NCI-H69 (cell line): ENCODE data around the gene BRCA1.
"Not testable (repeated sequence)": the region's sequence is repeated elsewhere in the genome, so short reads cannot be mapped to it uniquely, and the experiment has no call there.

Experiments
- DNase-seq: peaks from one replicate; lab custom pipeline; 2025; lab: John Stamatoyannopoulos, UW

Gene BRCA1

DNA sequence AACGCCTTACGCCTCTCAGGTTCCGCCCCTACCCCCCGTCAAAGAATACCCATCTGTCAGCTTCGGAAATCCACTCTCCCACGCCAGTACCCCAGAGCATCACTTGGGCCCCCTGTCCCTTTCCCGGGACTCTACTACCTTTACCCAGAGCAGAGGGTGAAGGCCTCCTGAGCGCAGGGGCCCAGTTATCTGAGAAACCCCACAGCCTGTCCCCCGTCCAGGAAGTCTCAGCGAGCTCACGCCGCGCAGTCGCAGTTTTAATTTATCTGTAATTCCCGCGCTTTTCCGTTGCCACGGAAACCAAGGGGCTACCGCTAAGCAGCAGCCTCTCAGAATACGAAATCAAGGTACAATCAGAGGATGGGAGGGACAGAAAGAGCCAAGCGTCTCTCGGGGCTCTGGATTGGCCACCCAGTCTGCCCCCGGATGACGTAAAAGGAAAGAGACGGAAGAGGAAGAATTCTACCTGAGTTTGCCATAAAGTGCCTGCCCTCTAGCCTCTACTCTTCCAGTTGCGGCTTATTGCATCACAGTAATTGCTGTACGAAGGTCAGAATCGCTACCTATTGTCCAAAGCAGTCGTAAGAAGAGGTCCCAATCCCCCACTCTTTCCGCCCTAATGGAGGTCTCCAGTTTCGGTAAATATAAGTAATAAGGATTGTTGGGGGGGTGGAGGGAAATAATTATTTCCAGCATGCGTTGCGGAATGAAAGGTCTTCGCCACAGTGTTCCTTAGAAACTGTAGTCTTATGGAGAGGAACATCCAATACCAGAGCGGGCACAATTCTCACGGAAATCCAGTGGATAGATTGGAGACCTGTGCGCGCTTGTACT, at the start of gene BRCA1:
Gene BRCA1 (minus strand): TSS at position 232 of the 834 bp plus-strand sequence. CDS start 1,268 bp downstream, outside the sequence.
- DNase-seq, result peak; percentile 100

DNA sequence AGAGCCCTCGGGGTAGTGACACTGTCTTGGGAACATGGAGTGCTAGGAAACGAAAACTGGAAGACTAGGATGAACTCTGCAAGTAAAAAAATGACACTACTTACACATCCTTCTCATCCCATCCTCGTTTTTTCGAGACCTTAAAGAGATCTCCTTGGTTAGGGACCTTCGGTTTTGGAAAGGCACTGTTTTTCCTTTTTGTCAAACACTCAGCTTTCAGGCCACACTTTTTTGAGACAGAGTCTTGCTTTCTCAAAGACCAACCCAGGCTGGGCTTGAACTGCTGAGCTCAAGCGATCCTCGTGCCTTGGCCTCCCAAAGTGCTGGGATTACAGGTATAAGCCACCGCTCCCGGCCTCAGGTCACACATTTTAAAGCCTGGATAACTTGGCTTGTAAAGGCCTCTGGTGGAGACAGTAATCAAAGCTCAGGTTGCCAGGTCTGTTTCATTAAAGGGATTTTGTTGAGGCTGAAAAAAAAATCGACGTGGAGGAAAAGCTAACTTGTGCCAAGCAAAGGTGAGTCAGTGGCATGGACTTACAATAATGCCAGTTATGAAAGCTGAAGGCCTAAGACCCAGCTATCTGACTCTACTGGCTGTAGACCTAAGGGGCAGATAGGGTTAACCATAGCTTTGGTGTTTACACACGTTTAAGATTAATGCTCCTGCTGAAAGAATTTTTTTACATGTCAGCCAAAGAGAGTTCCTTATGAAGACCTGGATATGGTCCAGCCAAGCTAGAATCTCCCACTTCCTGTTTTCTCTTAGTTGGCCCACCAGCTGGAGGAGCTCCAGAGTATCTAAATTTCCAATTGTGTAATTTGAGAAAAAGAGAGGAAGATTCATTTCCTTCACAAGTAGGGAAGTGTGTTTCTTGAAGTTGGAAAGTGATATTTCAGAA, 46.7 kb upstream of the BRCA1 start:
- peak; percentile 66 for DNase-seq

DNA sequence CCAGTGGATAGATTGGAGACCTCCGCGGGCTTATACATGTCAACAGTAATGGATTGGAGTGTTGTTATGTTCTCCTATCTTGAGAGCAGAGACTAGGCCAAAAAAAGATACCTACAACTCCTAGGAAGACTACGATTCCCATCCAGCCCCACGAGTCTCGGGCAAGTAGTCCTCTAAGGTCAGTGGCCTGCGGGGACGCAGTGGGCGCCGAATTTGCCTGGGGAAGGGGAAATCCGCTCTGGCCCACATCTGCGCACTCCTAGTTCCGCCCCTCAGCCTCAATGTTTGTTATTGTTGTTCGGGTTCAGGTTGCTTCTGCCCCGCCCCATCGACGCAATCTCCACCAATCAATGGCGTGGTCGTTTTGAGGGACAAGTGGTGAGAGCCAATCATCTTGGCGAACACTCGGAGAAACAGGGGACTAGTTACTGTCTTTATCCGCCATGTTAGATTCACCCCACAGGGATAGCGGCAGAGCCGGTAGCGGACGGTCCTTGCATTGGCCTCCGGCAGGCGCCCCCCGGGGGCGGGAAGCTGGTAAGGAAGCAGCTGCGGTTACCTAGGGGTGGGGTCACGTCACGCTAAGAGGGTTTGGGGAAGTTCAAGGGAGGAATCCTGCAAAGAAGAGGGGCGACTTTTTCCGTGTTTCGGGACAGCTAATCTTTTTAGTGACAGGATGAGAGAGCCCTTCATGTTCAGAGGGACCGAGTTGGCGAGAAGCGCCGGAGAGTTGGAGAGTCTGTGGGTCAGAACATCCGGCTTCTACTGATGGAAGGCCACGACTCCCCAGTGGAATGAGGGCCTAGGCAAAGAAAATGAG, 45.8 kb upstream of the BRCA1 start, which contains the start of gene NBR1:
Gene NBR1 (plus strand): TSS at position 449 of the 820 bp plus-strand sequence. CDS start 4,586 bp downstream, outside the sequence.
- peak; percentile 99 for DNase-seq

DNA sequence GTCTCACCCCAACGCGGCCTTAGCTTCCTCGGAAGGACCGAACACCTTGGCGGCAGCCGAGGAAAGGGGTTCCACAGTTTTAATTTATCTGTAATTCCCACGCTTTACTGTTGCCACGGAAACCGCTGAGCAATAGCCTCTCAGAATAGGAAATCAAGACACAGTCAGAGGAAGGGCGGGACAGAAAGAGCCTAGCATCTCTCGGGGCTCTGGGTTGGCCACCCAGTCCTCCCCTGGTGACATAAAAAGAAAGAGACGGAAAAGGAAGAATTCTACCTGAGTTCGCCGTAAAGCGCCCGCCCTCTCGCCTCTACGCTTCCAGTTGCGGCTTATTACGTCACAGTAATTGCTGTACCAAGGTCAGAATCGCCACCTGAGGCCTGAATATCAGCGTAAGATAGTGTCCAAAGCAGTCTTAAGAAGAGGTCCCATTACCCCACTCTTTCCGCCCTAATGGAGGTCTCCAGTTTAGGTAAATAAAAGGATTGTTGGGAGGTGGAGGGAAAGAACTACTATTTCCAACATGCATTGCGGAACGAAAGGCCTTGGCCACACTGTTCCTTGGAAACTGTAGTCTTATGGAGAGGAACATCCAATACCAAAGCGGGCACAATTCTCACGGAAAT, 45.1 kb upstream of the BRCA1 start:
- DNase-seq, result peak; percentile 99

DNA sequence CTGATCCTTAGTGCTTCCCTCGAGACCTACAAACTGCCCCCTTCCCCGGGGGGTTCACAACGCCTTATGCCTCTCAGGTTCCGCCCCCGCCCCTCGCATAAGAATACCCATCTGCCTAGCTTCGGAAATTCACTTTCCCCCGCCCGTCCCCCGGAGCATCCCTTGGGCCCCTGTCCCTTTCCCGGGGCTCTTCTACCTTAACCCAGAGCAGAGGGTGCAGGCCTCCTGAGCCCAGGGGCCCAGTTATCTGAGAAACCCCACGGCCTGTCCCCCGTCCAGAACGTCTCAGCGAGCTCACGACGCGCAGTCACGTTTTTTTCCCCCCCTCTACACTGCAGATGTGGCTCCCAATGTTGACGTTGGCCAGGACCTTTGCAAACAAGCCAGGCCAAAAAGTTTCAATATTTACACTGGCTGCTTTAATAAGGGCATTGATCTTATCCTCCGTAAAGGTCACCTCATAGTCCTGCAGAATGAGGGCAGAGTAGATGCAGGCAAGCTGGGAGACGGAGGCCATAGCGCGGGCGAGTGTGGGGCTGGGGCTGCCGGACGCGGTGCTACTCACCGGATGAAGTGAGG, 44.5 kb upstream of the BRCA1 start:
- peak; percentile 74 for DNase-seq

DNA sequence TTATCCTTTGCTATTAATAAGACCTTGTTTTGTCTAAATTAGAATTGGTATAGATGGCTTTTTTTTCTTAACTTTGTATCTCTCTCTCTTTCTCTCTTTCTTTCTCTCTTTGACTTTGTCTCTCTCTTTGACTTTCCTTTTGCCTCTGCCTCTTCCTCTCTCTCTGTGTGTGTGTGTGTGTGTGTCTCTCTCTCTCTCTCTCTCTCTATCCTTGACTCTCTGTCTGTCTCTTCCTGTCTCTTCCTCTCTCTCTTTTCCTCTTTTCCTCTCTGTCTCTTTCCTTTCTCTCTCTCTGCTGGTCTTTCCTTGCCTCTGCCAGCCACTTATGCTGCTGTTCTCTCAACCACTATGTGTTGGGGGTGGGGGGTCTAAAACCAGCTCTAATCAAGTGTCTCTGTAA, 40.8 kb upstream of the BRCA1 start:
- DNase-seq, result not testable (repeated sequence)

DNA sequence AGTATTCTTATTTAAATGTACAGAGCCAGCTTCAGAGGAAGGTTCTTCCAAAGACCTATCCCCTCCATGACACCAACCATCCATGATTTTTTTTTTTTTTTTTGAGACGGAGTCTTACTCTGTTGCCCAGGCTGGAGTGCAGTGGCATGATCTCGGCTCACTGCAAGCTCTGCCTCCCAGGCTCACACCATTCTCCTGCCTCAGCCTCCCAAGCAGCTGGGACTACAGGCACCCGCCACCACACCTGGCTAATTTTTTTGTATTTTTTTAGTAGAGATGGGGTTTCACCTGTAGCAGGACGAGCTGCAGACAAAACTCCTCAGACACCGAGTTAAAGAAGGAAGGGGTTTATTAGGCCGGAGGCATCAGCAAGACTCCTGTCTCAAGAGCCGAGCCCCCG, 34.8 kb upstream of the BRCA1 start:
- DNase-seq, result not testable (repeated sequence)

DNA sequence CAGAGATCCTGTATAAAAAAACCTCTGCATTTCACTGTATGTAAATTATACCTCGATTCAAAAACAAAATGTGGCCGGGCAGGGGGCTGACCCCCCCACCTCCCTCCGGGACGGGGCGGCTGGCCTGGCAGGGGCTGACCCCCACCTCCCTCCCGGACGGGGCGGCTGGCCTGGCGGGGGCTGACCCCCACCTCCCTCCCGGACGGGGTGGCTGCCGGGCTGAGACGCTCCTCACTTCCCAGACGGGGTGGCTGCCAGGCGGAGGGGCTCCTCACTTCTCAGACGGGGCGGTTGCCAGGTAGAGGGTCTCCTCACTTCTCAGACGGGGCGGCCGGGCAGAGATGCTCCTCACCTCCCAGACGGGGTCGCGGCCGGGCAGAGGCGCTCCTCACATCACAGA, 34.1 kb upstream of the BRCA1 start:
- DNase-seq, result not testable (repeated sequence)

DNA sequence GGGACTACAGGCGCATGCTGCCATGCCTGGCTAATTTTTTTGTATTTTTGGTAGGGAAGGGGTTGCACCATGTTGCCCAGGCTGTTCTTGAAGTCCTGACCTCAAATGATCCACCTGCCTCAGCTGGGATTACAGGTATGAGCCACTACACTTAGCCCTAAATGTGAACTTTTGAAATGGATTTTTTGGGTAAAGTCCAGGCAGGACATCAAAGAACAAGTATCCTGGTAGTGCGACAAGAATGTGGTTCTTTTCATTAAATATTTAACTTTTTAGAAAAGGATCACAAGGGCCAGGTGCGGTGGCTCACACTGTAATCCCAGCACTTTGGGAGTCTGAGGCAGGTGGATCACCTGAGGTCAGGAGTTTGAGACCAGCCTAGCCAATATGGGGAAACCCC, 30.5 kb upstream of the BRCA1 start:
- DNase-seq, result no peak

DNA sequence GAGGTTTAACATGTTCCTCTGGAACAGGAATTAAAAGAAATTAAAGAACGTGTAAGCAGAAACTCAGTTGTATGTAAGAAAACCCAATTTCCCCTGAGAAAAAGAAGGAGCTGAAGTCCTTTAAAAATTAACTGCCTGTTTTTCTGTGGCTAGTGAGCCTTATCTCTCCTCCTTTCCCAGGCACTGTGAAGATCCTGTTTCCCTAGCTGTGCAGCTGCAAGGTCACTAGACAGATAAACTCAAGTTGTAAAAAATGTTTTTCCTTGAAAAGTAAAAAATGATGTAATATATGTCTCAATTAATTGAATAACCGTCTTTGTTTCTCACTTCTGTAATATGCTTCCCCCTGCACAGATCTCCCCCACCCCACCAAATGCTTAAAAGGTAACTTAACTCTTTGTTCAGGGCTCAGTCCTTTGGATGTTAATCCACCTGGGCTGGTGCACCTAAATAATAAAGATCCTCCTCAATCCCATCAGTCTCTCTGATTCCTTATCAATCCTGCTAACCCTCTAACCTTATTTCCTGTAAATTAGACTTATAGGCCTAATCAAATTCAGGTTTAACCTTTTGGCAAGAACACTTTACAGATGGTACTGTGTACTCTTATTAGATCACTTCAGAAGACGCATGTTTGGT, 28.2 kb upstream of the BRCA1 start:
- peak; percentile 23 for DNase-seq

DNA sequence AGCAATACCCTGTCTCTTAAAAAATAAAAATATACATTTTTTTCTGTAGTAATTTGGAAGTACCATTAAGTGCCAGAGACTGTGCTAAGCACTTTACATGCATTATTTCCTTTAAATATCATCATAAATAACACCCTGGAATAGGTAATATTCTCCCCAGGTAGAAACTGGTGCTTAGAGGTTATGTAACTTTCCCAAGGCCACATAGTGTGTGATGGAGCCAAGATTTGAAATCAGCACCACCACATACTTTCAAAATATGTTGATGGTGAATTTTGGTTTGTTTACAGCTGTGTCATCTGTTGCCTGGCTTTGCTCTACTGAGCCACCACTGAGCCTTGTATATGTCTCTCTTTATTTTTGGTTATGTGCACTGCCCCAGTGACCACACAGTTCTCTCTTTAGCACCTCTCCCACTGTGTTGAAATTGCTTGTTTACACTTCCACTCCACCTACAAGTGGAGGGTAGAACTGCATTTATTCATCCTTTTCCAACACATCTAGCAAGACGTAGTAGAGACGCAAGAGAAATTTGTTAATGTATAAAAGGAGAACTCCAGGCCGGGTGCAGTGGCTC, 26.8 kb upstream of the BRCA1 start:
- DNase-seq, result no peak

DNA sequence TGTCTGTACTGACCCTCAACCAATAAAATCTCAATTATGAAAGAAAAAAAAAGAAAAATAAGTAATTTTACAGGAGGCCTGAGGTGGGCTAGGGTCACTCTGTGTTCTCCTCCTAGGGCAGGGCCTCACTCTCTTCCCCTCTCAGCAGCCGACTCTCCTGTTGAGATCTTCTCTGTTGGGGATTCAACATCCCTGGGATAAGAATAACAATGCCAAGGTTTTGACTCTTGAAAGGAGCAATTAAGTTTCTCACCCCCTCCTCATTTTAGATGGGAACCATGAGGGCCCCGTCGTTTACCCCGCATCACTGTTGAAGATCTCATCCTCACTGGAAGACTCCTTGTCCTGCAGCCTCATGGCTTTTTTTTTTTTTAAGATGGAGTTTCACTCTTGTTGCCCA, 21.5 kb upstream of the BRCA1 start:
- no peak for DNase-seq

DNA sequence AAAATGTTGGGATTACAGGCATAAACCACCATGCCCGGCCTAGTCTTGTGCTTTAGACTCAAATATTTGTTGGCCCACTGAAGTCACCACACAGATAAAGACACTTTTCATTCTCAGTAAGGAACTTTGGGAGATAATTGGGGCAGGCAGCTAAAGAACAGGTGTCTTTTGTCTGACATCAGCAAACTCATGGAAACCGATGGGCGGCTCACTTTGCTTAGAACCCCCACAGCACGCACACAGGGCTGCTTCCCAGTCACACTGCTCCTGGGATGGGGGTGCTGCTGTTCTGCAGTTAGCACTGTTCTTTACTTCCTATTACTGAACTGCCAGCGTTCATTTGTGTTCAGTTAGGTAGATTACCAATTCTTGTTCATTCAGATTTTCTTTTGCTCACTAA, 18.0 kb upstream of the BRCA1 start:
- no peak for DNase-seq

DNA sequence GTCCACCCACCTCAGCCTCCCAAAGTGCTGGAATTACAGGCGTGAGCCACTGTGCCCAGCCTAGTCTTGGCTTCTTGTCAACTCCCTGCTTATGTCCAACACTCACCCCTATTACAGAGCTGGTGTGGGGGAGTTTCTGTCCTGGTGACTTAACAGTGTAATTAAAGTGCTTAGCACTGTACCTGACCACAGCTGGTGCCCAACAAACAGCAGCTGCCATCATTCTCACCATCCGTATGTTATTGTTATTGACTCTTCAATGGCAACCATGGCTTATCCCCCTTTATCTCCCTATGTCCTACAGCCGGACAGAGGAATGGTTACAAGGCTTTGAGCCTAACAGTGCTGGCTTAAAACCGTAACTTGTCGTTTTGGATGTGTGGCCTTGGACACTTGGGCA, 17.0 kb upstream of the BRCA1 start:
- peak; percentile 11 for DNase-seq

DNA sequence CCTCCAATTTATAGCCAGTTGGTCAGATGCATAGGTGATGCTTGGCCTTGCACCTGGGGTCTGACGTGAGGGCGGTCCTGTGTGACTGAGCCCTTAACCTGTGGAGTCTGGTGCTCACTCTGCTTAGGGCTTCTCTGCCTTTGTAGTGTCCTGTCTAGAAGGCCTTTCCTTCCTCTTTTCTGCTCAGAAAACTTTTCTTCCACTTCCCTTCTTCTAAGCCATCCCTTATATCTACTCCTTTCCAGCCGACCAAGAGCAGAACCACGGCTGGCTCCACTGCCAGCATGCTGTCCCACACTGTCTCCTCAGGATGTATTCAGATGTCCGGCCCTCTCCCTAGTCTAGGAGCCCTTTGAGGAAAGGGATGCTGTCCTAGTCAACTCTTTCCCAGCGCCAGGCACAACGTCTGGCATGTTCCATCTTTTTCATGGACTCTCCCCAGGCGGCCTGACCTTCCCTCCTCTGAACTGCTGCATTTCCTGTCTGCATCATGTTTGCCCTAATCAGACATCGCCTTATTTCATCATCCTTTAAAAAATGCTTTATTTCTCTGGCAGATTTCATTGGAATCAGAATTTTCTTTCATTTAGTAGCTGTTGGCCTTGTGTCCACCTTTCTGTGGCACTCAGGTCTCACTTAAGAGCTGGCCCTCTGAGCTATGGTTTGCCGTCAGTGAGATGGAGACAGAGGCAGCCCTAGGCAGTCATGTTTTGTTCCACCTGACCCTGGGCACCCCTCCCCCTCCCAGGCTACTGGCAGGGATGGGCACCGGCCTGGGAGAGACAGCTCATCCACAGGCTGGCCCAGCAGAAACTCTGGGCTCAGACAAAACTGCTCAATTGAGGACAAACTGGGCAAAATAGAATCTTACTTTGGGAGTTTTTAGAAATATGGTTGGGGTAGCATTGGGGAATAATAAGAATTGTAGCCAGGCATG, 15.5 kb upstream of the BRCA1 start:
- DNase-seq, result no peak

DNA sequence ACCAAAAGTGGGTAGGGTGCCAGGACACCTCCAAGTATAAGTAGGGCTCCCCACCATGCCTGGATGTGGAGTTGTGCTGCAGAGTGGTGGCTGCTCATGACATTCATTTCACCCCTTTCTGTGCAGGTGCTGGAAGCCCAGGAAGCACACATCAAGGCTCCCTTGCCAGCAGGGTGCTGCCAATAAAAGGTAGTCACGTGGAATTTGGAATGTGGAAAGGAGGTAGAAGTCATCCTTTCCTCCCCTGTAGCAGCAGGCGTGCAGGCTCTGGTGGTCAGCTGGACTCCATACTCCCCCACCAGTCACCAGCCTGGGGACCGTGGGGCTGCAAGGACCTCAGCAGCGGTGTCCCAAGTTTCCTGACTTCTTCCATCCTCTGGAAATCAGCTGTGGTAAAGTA, 13.4 kb upstream of the BRCA1 start:
- not testable (repeated sequence) for DNase-seq

DNA sequence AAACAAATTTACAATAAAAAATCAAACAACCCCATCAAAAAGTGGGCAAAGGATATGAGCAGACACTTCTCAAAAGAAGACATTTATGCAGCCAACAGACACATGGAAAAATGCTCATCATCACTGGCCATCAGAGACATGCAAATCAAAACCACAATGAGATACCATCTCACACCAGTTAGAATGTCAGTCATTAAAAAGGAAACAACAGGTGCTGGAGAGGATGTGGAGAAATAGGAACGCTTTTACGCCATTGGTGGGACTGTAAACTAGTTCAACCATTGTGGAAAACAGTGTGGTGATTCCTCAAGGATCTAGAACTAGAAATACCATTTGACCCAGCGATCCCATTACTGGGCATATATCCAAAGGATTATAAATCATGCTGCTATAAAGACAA, 11.4 kb upstream of the BRCA1 start:
- not testable (repeated sequence) for DNase-seq

DNA sequence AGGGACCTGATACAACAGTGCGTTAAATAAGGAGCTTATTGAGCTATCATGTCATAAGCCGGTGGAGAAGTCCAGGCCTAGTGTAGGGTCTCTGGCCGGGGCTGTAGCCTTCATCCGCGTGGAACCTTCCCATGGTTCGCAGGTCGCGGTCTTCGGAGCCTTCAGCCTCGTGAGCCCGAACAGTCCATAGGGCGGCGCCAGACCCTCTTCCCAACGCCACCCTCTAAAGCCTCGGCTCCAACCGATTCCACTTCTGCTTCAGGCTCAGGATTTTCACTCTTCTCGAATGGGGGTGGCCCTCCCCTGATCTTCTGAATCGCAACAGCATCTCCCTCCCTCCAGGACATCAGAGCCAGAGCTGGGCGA, 10.3 kb upstream of the BRCA1 start:
- DNase-seq, result no peak

DNA sequence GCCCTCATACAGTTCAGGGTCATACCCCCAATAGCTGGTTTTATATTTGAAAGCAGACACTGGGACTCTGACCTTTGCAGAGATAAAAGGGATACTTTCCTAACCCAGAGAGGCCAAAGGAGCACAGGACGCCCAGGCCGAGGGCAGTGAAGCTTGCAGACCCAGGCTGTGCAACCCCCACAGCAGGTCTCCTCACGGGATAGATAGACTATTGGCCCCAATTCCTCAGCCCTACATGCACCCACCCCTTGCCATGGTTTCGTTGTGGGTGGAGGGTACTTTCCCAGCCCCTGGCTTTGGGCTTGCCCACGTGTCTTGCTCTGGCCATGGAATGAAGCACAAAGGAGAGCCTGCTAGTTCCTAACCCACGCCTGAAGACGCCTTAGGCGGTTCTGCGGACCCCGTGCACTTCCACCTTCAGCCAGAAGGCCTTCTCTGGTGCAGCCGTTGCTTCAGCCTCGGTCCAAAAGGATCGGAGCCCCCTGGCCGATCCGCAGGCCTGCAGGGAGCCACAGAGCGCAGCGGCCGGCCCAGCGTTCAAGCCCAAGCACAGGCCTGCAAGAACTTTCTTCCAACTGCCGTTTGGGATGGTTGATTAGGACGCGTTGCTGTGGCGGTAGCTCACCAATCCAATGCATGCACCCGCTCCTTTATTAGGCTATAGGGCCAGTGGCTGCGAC, 9.8 kb upstream of the BRCA1 start:
- no peak for DNase-seq
